Immature natural killer cell (primary cell): ENCODE data around the gene SAXO2. TPM values are rescaled to one million over a fixed set of nuclear protein-coding genes. Genes with fewer than 3 reads are reported as not detected.
"Not testable (repeated sequence)": the region's sequence is repeated elsewhere in the genome, so short reads cannot be mapped to it uniquely, and the experiment has no call there.

Experiments
- DNase-seq, 3 donors: peaks; one replicate each; pipeline ENCODE4 v3.0.0; 2022; ENCODE audit warnings: mixed read lengths in 1 of 3
- H3K27ac Mint-ChIP-seq, 6 donors: one replicate each; pipeline ENCODE4 v1.8.0; 2020; ENCODE audit warnings: mixed read lengths in 6 of 6, mild to moderate bottlenecking in 5 of 6, inconsistent platforms in 4 of 6, moderate library complexity in 3 of 6
- H3K27me3 Mint-ChIP-seq, 3 donors: one replicate each; pipeline ENCODE4 v1.8.0; 2020 to 2021; ENCODE audit warnings: low read depth in 3 of 3, mild to moderate bottlenecking in 3 of 3, mixed read lengths in 3 of 3, moderate library complexity in 3 of 3, inconsistent platforms in 1 of 3
- H3K36me3 Mint-ChIP-seq, 3 donors: one replicate each; pipeline ENCODE4 v1.8.0; 2020; ENCODE audit warnings: mixed read lengths in 3 of 3, inconsistent platforms in 2 of 3, mild to moderate bottlenecking in 2 of 3
- H3K4me1 Mint-ChIP-seq, 2 donors: one replicate each; pipeline ENCODE4 v1.8.0; 2020; ENCODE audit warnings: inconsistent platforms in 2 of 2, mild to moderate bottlenecking in 2 of 2, mixed read lengths in 2 of 2, moderate library complexity in 1 of 2
- H3K4me3 Mint-ChIP-seq, 5 donors: one replicate each; pipeline ENCODE4 v1.8.0; 2020; ENCODE audit warnings: mild to moderate bottlenecking in 5 of 5, mixed read lengths in 5 of 5, inconsistent platforms in 3 of 5, moderate library complexity in 3 of 5
- H3K9me3 Mint-ChIP-seq, 6 donors: one replicate each; pipeline ENCODE4 v1.8.0; 2020; ENCODE audit warnings: mild to moderate bottlenecking in 6 of 6, mixed read lengths in 6 of 6, inconsistent platforms in 4 of 6, moderate library complexity in 3 of 6
- polyA plus RNA-seq, 3 donors: library from polyadenylated mRNA; unstranded; fragments of 300-500 nt; fragmentation: Illumina TruSeq; gene quantifications; one replicate each; pipeline ENCODE4 v1.2.3, GENCODE V29; 2021

The SAXO2 gene
- polyA plus RNA-seq, 3 donors from 2014 or later, result 0.11 to 2.3 TPM; not detected in 1

DNA sequence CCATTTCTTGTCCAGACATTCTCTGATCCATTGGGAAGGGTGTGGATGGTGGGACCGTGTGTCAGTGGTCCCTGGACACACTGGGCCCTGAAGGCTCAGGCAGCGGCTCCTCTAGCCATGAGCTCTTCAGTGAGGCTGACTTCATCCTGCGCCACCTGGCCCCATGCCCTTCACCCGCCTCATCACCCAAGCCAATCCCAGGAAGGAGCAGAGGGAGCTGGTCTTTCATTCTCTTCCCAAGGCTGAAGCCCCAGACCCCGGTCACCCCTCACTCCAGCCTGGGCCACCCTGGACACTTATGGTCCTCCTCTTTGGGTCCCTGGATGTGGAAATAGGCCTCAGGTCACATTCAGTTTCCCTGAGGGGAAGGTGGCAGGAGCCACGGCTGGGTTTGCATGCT is 62.2 kb downstream of the SAXO2 start:
- H3K4me1 Mint-ChIP-seq, H3K4me3 Mint-ChIP-seq, H3K9me3 Mint-ChIP-seq, DNase-seq, H3K27me3 Mint-ChIP-seq, H3K27ac Mint-ChIP-seq, H3K36me3 Mint-ChIP-seq: not testable (repeated sequence)

DNA sequence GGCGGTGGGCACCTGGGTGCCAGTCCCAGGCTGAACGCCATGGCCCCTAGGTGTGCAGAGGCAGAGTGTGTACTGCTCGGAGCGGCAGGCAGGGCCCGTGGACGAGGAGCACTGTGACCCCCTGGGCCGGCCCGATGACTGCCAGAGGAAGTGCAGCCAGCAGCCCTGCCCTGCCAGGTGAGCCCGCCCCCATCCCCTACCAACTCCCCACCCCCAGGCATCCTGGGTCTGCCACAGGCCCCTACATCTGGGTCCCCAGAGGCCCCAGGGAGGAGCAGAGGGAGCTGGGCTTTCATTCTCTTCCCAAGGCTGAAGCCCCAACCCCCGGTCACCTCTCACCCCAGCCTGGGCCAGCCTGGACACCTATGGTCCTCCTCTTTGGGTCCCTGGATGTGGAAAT is 63.0 kb downstream of the SAXO2 start:
- H3K36me3 Mint-ChIP-seq, H3K4me1 Mint-ChIP-seq, H3K4me3 Mint-ChIP-seq, H3K27ac Mint-ChIP-seq, DNase-seq, H3K9me3 Mint-ChIP-seq, H3K27me3 Mint-ChIP-seq: not testable (repeated sequence)

DNA sequence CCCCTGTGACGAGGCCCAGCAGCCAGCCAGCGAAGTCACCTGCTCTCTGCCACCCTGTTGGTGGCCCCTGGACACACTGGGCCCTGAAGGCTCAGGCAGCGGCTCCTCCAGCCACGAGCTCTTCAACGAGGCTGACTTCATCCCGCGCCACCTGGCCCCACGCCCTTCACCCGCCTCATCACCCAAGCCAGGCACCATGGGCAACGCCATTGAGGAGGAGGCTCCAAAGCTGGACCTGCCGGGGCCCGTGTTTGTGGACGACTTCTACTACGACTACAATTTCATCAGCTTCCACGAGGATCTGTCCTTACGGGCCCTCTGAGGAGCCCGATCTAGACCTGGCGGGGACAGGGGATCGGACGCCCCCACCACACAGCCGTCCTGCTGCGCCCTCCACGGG is 64.3 kb downstream of the SAXO2 start:
- DNase-seq, H3K36me3 Mint-ChIP-seq, H3K4me1 Mint-ChIP-seq, H3K27ac Mint-ChIP-seq, H3K9me3 Mint-ChIP-seq, H3K4me3 Mint-ChIP-seq, H3K27me3 Mint-ChIP-seq: not testable (repeated sequence)

DNA sequence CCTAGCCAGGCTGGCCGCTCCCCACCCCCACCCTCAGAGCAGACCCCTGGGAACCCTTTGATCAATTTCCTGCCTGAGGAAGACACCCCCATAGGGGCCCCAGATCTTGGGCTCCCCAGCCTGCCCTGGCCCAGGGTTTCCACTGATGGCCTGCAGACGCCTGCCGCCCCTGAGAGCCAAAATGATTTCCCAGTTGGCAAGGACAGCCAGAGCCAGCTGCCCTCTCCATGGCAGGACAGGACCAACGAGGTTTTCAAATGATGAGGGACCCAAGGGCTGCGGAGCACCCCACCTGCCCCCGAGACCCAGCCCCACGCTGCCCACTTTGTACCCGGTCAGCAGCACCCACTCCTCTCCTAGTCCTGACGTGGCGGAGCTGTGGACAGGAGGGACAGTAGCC is 64.8 kb downstream of the SAXO2 start:
- H3K4me3 Mint-ChIP-seq, H3K36me3 Mint-ChIP-seq, H3K4me1 Mint-ChIP-seq, H3K27ac Mint-ChIP-seq, H3K9me3 Mint-ChIP-seq, H3K27me3 Mint-ChIP-seq, DNase-seq: not testable (repeated sequence)

DNA sequence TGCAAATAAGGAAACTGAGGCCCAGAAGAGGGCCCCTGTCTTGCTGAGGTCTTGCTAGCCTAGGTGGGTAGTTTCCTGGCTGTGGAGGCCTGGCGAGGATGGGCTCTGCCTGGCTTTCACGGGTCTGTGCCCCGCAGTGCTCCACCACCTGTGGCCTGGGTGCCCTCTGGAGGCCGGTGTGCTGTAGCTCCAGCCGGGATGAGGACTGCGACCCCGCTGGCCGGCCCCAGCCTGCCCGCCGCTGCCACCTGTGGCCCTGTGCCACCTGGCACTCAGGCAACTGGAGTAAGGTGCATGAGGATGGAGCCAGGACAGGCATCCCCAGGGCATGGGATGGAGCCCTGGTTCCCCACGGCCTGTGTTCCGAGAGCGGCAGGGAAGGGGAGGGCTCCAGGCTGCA is 66.4 kb downstream of the SAXO2 start:
- not testable (repeated sequence) for H3K4me1 Mint-ChIP-seq, H3K4me3 Mint-ChIP-seq, H3K36me3 Mint-ChIP-seq, H3K9me3 Mint-ChIP-seq, H3K27me3 Mint-ChIP-seq, DNase-seq, H3K27ac Mint-ChIP-seq

DNA sequence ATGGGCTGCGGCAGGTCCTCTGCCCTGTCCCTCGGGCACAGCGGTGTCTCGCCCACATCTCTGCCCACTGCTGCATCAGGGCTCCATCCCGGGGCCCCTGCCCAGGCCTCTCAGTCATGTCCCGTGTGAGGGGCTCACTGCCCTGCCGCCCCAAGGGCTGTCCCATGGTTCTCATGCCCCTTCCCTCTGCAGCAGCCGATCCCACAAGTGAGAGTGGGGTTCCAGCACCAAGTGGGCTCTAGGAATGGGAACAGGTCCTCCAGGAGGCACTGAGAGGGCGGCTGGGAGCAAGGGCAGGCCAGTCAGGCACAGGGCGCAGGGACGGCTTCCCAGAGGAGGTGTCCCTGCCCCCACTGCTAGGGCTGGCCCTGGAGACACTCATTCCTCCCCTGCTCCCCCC is 68.3 kb downstream of the SAXO2 start:
- H3K27me3 Mint-ChIP-seq, H3K27ac Mint-ChIP-seq, H3K9me3 Mint-ChIP-seq, H3K4me3 Mint-ChIP-seq, H3K4me1 Mint-ChIP-seq, H3K36me3 Mint-ChIP-seq, DNase-seq: not testable (repeated sequence)

GRCh38 chr15:82331576-82332304 is 69.1 kb downstream of the SAXO2 start:
- H3K27ac Mint-ChIP-seq, H3K27me3 Mint-ChIP-seq, H3K36me3 Mint-ChIP-seq, DNase-seq, H3K4me1 Mint-ChIP-seq, H3K4me3 Mint-ChIP-seq, H3K9me3 Mint-ChIP-seq: not testable (repeated sequence)

DNA sequence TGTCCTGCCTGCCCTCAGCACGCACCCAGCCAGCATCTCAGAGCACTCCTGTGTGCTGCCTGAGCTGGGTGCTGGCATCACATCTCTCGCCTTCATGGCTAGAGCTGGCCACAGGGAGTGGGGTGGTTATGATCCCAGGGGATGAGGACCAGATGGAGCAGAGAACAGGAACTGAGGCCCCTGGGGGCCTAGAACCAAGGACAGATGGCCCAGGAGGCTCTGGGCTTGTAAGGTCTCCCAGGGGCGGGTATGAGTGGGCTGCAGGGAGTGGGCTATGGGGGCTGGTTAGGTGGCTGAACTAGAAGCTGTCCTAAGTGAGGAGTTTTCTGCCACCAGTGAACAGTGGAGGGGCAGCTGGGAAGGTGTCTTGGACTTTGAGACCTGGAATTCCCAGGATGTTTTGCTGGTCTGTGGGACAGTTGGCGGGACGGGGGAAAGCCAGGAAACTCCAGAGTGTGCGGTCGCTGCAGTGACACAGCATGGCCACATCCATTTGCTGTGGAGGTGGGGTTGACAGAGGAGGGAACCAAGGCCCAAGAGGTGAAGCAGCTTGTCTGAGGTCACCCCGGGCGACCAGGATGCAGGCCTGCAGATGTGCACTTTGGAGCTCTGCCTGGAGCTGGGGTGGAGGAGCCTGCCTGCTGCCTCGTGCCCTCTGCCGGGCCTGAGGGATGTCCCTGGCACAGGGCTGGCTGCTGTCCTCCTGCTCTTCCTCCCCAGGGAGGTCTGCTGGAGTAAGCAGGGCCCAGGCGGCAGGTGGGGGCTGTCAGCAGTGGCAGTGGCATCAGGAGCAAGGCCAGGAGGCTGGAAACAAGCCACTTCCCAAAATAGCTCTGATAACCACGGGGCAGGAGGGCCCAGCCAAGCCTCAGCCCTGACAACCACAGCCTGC is 70.3 kb downstream of the SAXO2 start:
- H3K4me3 Mint-ChIP-seq, H3K4me1 Mint-ChIP-seq, H3K36me3 Mint-ChIP-seq, H3K27me3 Mint-ChIP-seq, H3K9me3 Mint-ChIP-seq, DNase-seq, H3K27ac Mint-ChIP-seq: not testable (repeated sequence)

DNA sequence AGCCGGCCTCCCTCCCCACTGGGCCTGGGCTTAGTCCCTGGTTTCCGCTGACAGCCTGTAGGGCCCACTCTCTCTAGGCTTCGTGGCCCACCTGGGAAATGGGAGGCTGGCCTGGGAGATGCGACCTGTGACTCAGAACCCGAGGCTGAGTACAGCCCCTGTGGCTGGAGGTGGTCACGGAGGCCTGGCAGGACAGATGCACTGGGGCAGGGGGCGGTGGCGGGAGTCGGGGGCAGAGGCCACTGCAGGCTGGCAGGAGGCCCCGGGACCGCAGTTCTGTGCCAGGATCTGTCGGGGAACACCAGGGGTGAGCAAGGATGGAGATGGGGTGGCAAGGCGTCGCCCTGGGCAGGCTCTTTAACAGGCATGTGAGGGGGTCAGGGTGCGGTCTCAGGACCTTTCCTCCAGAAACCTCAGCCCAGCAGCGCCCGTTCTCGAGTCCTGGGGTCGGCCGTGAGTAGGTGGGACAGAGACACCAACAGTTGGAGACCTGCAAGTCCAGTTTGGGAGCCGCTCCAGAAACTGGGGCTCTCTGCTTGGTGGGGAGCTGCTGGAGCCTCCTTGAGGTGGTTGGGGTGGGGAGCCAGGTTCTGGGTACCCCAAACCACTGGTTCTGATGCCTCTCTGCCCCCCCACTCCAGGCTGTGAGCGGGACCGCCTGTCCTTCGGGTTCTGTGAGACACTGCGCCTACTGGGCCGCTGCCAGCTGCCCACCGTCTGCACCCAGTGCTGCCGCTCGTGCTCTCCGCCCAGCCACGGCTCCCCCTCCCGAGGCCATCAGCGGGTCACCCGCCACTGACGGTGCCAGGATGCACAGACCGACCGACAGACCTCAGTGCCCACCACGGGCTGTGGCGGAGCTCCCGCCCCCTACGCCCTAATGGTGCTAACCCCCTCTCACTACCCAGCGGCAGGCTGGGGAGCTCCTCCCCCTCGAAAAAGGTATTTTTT is 71.3 kb downstream of the SAXO2 start:
- H3K27me3 Mint-ChIP-seq, DNase-seq: not testable (repeated sequence)

More for the DNA sequence above, 71.3 kb downstream of the SAXO2 start:
- H3K4me1 Mint-ChIP-seq, H3K36me3 Mint-ChIP-seq, H3K27ac Mint-ChIP-seq, H3K4me3 Mint-ChIP-seq, H3K9me3 Mint-ChIP-seq: not testable (repeated sequence)

Other genes starting within 250 kb of the SAXO2 start
- gene MEX3B, start 216.8 kb upstream of the SAXO2 start, polyA plus RNA-seq, result under 1 TPM in 1 of 3 donors, not detected in 2; 0.06 TPM
- 10 to 100 TPM in 2 of 3 donors, 1 to 10 TPM in 1; 9.4 to 22.5 (median 15.3) TPM for gene EFL1, start 84 bp upstream of the SAXO2 start, polyA plus RNA-seq
- gene GOLGA6L10, start 86.7 kb downstream of the SAXO2 start, polyA plus RNA-seq, result under 1 TPM in 1 of 3 donors, not detected in 2; 0.21 TPM
- gene GOLGA6L9, start 167.0 kb downstream of the SAXO2 start, polyA plus RNA-seq, result under 1 TPM in 2 of 3 donors, not detected in 1; 0.12 to 0.19 TPM